ENCODE data around the gene LTO1.

Gene LTO1

GRCh38 chr11:69667619-69668604, 7.2 kb downstream of the LTO1 start:
- H3K4me3 ChIP-seq (replicated peaks in 1 of 2; ENCODE audit: low read depth in 2 of 2, low read length in 2 of 2) = no peak overlapping the region
- DNase-seq (ENCODE audit: low read depth in 2 of 2) = no peak
- TF ChIP-seq, protein P1, sequence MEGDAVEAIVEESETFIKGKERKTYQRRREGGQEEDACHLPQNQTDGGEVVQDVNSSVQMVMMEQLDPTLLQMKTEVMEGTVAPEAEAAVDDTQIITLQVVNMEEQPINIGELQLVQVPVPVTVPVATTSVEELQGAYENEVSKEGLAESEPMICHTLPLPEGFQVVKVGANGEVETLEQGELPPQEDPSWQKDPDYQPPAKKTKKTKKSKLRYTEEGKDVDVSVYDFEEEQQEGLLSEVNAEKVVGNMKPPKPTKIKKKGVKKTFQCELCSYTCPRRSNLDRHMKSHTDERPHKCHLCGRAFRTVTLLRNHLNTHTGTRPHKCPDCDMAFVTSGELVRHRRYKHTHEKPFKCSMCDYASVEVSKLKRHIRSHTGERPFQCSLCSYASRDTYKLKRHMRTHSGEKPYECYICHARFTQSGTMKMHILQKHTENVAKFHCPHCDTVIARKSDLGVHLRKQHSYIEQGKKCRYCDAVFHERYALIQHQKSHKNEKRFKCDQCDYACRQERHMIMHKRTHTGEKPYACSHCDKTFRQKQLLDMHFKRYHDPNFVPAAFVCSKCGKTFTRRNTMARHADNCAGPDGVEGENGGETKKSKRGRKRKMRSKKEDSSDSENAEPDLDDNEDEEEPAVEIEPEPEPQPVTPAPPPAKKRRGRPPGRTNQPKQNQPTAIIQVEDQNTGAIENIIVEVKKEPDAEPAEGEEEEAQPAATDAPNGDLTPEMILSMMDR (IDR thresholded peaks at IDR 0.05; ENCODE audit: low read depth, low read length) = no peak

DNA sequence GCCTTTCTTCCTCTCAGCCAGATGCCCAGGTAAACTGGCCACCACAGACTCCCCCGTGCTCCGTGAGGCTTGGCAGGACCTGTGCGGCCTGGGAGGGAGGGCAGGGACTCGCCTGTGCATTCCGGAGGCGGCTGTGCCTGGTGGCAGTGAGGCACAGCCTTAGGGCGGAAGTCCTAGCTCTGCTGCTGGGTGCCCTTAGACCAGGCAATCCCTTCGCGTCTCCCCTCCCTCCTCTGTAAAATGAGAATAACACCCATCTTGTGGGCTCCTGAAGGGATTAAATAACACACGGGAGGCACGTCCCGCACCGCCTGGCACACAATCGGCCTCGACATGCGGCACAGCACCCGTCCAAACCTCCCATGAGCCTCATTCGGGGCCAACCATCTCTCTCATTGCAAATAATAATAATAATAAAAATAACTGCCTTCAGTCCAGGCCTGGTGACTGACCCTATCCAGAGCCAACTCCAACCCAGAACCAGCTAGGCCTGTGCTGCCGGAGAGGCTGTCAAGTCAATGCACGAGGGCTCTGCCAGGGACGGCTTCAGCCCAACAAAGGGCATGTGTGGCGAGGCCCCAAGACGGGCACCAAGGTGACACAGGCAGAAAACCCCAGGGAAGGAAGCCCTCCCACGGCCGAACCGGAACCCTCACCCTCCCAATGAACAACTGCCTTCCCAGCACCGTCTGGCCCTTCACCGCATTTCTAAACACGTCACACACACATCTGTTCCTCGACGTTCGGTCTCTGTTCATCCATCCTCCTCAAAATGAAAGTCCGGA, 8.2 kb downstream of the LTO1 start:
- TF ChIP-seq, protein P1 (IDR thresholded peaks at IDR 0.05; ENCODE audit: low read depth, low read length) = no peak
- no peak for DNase-seq (ENCODE audit: low read depth in 2 of 2)
- H3K4me3 ChIP-seq (replicated peaks in 1 of 2; ENCODE audit: low read depth in 2 of 2, low read length in 2 of 2) = no peak overlapping the region

- no peak for DNase-seq (ENCODE audit: low read depth in 2 of 2)
- H3K4me3 ChIP-seq (replicated peaks in 1 of 2; ENCODE audit: low read depth in 2 of 2, low read length in 2 of 2) = no peak overlapping the region
- TF ChIP-seq, protein P1 (IDR thresholded peaks at IDR 0.05; ENCODE audit: low read depth, low read length) = no peak
Measured at GRCh38 chr11:69666261-69666660, 8.9 kb downstream of the LTO1 start.

DNA sequence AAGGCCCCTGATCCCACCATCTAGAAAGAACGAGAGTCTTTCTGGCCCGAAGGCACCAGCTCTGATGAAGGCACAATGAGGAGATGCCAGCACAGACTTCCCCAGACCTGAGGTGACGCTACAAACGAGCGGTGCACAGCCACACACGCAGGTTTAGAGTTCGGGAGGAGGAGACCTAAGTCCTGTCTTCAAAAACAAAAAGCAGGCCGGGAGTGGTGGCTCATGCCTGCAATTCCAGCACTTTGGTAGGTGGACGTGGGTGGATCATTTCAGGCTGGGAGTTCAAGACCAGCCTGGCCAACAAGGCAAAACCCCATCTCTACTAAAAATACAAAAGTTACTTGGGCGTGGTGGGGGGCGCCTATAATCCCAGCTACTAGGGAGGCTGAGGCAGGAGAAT, 9.5 kb downstream of the LTO1 start:
- no peak for DNase-seq (ENCODE audit: low read depth in 2 of 2)
- H3K4me3 ChIP-seq (replicated peaks in 1 of 2; ENCODE audit: low read depth in 2 of 2, low read length in 2 of 2) = no peak overlapping the region
- TF ChIP-seq, protein P1 (IDR thresholded peaks at IDR 0.05; ENCODE audit: low read depth, low read length) = no peak

GRCh38 chr11:69664901-69665300, 10.3 kb downstream of the LTO1 start:
- no peak overlapping the region for H3K4me3 ChIP-seq (replicated peaks in 1 of 2; ENCODE audit: low read depth in 2 of 2, low read length in 2 of 2)
- DNase-seq (ENCODE audit: low read depth in 2 of 2) = no peak
- TF ChIP-seq, protein P1 (IDR thresholded peaks at IDR 0.05; ENCODE audit: low read depth, low read length) = no peak

- TF ChIP-seq, protein P1 (IDR thresholded peaks at IDR 0.05; ENCODE audit: low read depth, low read length) = no peak
- no peak for DNase-seq (ENCODE audit: low read depth in 2 of 2)
- no peak overlapping the region for H3K4me3 ChIP-seq (replicated peaks in 1 of 2; ENCODE audit: low read depth in 2 of 2, low read length in 2 of 2)
Measured at GRCh38 chr11:69664103-69664775, 10.9 kb downstream of the LTO1 start.
